ENCODE results near the gene BST2.

The BST2 gene

GRCh38 chr19:17405250-17406045 is at the start of gene BST2:
TSS of gene BST2 (minus strand) at chr19:17405630. CDS start at chr19:17405575, 55 bp downstream.
- intact Hi-C loops (cut with DNase I) = no loop called here
- peak in 28 of 42 donors; percentile 6 to 75 (median 41) for DNase-seq

- intact Hi-C loops (cut with DNase I) = loop anchor here (5.0 kb wide), 1 partner anchor 118 kb away; no protein-coding TSS in a partner anchor
- DNase-seq = no peak
Observed at GRCh38 chr19:17454576-17455071, 49.2 kb upstream of the BST2 start.

- DNase-seq = no peak
- intact Hi-C loops (cut with DNase I) = loop anchor here (5.0 kb wide), 1 partner anchor 120 kb away; no protein-coding TSS in a partner anchor
Observed at GRCh38 chr19:17451820-17452219, 46.4 kb upstream of the BST2 start.

- intact Hi-C loops (cut with DNase I) = loop anchor here (5.0 kb wide), 1 partner anchor 122 kb away; no protein-coding TSS in a partner anchor
- no peak for DNase-seq
Observed at GRCh38 chr19:17450264-17451075, 45.0 kb upstream of the BST2 start.

GRCh38 chr19:17448131-17448967 is 42.9 kb upstream of the BST2 start, which contains the start of gene TMEM221:
TSS of gene TMEM221 (minus strand) at chr19:17448668. CDS start at chr19:17448462, 206 bp downstream.
- peak in 21 of 42 donors; percentile 8 to 63 (median 34) for DNase-seq
- intact Hi-C loops (cut with DNase I) = no loop called here

GRCh38 chr19:17447704-17448130 is 42.3 kb upstream of the BST2 start:
- no peak for DNase-seq
- intact Hi-C loops (cut with DNase I) = no loop called here

GRCh38 chr19:17445526-17446165 is 40.2 kb upstream of the BST2 start:
- intact Hi-C loops (cut with DNase I) = no loop called here
- no peak for DNase-seq

- intact Hi-C loops (cut with DNase I) = no loop called here
Observed at GRCh38 chr19:17441241-17442021, 36.0 kb upstream of the BST2 start.

GRCh38 chr19:17436874-17437267 is 31.4 kb upstream of the BST2 start:
- intact Hi-C loops (cut with DNase I) = no loop called here
- no peak for DNase-seq

More at GRCh38 chr19:17441241-17442021, 36.0 kb upstream of the BST2 start:
- peak in 7 of 42 donors; percentile 15 to 50 (median 28) for DNase-seq

GRCh38 chr19:17436094-17436873 is 30.9 kb upstream of the BST2 start:
- intact Hi-C loops (cut with DNase I) = no loop called here
- DNase-seq = no peak

GRCh38 chr19:17435218-17435617 is 29.8 kb upstream of the BST2 start:
- no peak for DNase-seq
- intact Hi-C loops (cut with DNase I) = no loop called here

- intact Hi-C loops (cut with DNase I) = no loop called here
- DNase-seq = no peak
Observed at GRCh38 chr19:17431417-17431816, 26.0 kb upstream of the BST2 start.

GRCh38 chr19:17429641-17430113 is 24.2 kb upstream of the BST2 start:
- no peak for DNase-seq
- intact Hi-C loops (cut with DNase I) = no loop called here

GRCh38 chr19:17424743-17425365 is 19.4 kb upstream of the BST2 start:
- DNase-seq = peak in 36 of 42 donors; percentile 19 to 78 (median 44)
- intact Hi-C loops (cut with DNase I) = no loop called here

- intact Hi-C loops (cut with DNase I) = no loop called here
- DNase-seq = peak in 1 of 42 donors; percentile 10
Observed at GRCh38 chr19:17423429-17424208, 18.2 kb upstream of the BST2 start.

All from head of caudate nucleus (tissue), 42 donors.